Subcutaneous abdominal adipose tissue (tissue), 5 donors: ENCODE results near the gene PROSER3.
"Not testable (repeated sequence)": the region's sequence is repeated elsewhere in the genome, so short reads cannot be mapped to it uniquely, and the experiment has no call there.

Experiments used
- H3K27ac ChIP-seq: one replicate; pipeline ENCODE4 v1.7.0; 2013; ENCODE audit warnings: low read depth, mild to moderate bottlenecking, inconsistent platforms, low read length, moderate library complexity
- H3K27me3 ChIP-seq, 5 donors: one replicate each; pipeline ENCODE4 v1.7.0; 2013; ENCODE audit warnings: low read length in 5 of 5, inconsistent platforms in 1 of 5; ENCODE audit not compliant: control insufficient read depth in 5 of 5, insufficient read depth in 4 of 5
- H3K36me3 ChIP-seq, 5 donors: one replicate each; pipeline ENCODE4 v1.7.0; 2013; ENCODE audit warnings: low read length in 5 of 5; ENCODE audit not compliant: control insufficient read depth in 5 of 5, insufficient read depth in 5 of 5
- H3K4me1 ChIP-seq, 5 donors: one replicate each; pipeline ENCODE4 v1.7.0; 2013; ENCODE audit warnings: low read length in 5 of 5, mild to moderate bottlenecking in 3 of 5, moderate library complexity in 1 of 5; ENCODE audit not compliant: control insufficient read depth in 5 of 5, insufficient read depth in 5 of 5
- H3K4me3 ChIP-seq, 5 donors: one replicate each; pipeline ENCODE4 v1.7.0; 2013; ENCODE audit warnings: low read length in 5 of 5, low read depth in 1 of 5
- H3K9ac ChIP-seq, 5 donors: one replicate each; pipeline ENCODE4 v1.7.0; 2013; ENCODE audit warnings: low read length in 5 of 5, mild to moderate bottlenecking in 4 of 5, moderate library complexity in 3 of 5
- H3K9me3 ChIP-seq, 5 donors: one replicate each; pipeline ENCODE4 v1.7.0; 2013; ENCODE audit warnings: low read length in 5 of 5; ENCODE audit not compliant: control insufficient read depth in 5 of 5
- donor health status: healthy.
- donor health status: healthy.
- donor health status: healthy.
- donor health status: healthy.
- donor health status: healthy.

Gene PROSER3

DNA sequence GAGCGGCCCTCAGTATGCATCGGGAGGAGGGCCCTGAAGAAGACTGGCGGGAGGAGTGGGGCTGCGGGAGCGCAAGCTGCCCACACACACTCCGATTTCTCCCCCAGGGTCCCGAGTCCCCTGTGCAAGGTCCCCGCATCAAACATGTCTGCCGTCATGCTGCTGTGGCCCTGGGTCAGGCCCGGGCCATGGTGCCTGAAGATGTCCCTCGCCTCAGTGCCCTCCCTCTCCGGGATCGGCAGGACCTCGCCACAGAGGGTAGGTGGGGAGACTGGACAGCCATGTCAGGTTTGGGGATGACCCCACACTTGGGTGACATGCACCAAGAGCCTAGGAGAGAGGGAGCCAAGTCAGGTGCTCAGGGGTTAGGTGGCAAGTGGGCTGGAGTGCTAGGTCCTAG, 35.5 kb upstream of the PROSER3 start:
- H3K4me3 ChIP-seq, result no peak overlapping the region
- H3K27ac ChIP-seq, result no peak overlapping the region
- H3K9ac ChIP-seq, result no peak overlapping the region
- H3K4me1 ChIP-seq, result peaks cover 6 to 16% (median 14%) of the 10 kb centered on the region in 5 donors
- no peaks in the 10 kb centered on the region for H3K9me3 ChIP-seq
- no peaks in the 10 kb centered on the region for H3K27me3 ChIP-seq
- peaks cover 0 to 77% (median 68%) of the 10 kb centered on the region in 5 donors for H3K36me3 ChIP-seq

DNA sequence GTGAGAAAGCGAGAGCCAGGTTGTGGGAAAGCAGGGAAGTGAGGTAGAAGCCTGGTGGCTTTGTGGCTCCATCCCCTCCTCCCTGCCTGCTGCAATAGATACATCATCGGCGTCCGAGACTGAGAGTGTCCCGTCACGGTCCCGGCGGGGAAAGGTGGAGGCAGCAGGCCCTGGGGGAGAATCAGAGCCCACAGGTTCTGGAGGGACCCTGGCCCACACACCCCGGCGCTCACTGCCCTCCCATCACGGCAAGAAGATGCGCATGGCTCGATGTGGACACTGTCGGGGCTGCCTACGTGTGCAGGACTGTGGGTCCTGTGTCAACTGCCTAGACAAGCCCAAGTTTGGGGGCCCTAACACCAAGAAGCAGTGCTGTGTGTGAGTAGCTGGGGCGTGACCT, 35.1 kb upstream of the PROSER3 start:
- peaks cover 0 to 82% (median 72%) of the 10 kb centered on the region in 5 donors for H3K36me3 ChIP-seq
- no peak overlapping the region for H3K9ac ChIP-seq
- no peaks in the 10 kb centered on the region for H3K9me3 ChIP-seq
- H3K4me3 ChIP-seq, result no peak overlapping the region
- no peak overlapping the region for H3K27ac ChIP-seq
- peaks cover 6 to 16% (median 14%) of the 10 kb centered on the region in 5 donors for H3K4me1 ChIP-seq
- no peaks in the 10 kb centered on the region for H3K27me3 ChIP-seq

DNA sequence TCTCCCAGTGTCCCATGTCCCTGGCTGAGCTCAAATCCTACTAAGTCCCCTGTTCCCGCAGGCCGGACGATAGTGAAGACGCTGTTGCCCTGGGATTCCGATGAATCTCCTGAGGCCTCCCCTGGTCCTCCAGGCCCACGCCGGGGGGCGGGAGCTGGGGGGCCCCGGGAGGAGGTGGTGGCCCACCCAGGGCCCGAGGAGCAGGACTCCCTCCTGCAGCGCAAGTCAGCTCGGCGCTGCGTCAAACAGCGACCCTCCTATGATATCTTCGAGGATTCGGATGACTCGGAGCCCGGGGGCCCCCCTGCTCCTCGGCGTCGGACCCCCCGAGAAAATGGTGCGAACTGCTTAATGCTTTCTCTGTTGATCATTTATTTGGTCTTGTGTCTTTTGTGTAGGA, 34.3 kb upstream of the PROSER3 start:
- no peak overlapping the region for H3K9ac ChIP-seq

DNA sequence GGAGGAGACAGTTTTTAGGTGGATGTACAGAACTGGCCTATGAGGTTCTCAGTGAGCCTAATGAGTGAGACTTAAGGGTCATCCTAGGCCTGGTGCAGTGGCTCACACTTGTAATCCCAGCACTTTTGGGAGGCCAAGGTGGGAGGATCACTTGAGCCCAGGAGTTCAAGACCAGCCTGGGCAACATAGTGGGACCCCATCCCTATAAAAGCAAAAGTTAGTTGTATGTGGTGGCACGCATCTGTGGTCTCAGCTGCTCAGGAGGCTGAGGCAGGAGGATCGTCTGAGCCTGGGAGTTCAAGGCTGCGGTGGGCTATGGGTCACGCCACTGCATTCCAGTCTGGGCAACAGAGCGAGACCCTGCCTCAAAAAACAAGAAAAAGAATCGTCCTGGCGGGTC, 33.8 kb upstream of the PROSER3 start:
- H3K4me3 ChIP-seq, H3K27ac ChIP-seq, H3K9me3 ChIP-seq, H3K9ac ChIP-seq, H3K27me3 ChIP-seq, H3K4me1 ChIP-seq: not testable (repeated sequence)
- peaks cover 0 to 94% (median 84%) of the 10 kb centered on the region in 5 donors for H3K36me3 ChIP-seq

More for the DNA sequence above, 34.3 kb upstream of the PROSER3 start:
- peaks cover 0 to 89% (median 80%) of the 10 kb centered on the region in 5 donors for H3K36me3 ChIP-seq
- no peaks in the 10 kb centered on the region for H3K9me3 ChIP-seq
- no peaks in the 10 kb centered on the region for H3K27me3 ChIP-seq
- peaks cover 6 to 11% (median 10%) of the 10 kb centered on the region in 5 donors for H3K4me1 ChIP-seq
- no peak overlapping the region for H3K4me3 ChIP-seq
- no peak overlapping the region for H3K27ac ChIP-seq

GRCh38 chr19:35724560-35724959, 33.4 kb upstream of the PROSER3 start:
- H3K4me1 ChIP-seq, result peaks cover 0 to 3% (median 1%) of the 10 kb centered on the region in 5 donors
- H3K9ac ChIP-seq, result no peak overlapping the region
- H3K36me3 ChIP-seq, result peaks cover 0 to 97% (median 89%) of the 10 kb centered on the region in 5 donors
- H3K27me3 ChIP-seq, result no peaks in the 10 kb centered on the region
- H3K27ac ChIP-seq, result no peak overlapping the region
- no peak overlapping the region for H3K4me3 ChIP-seq
- H3K9me3 ChIP-seq, result no peaks in the 10 kb centered on the region

- no peaks in the 10 kb centered on the region for H3K27me3 ChIP-seq
- H3K9ac ChIP-seq, result no peak overlapping the region
- no peak overlapping the region for H3K4me3 ChIP-seq
- peaks cover 0 to 97% (median 92%) of the 10 kb centered on the region in 5 donors for H3K36me3 ChIP-seq
- H3K9me3 ChIP-seq, result no peaks in the 10 kb centered on the region
- H3K27ac ChIP-seq, result no peak overlapping the region
- no peaks in the 10 kb centered on the region for H3K4me1 ChIP-seq
Observed at GRCh38 chr19:35725216-35725861, 32.6 kb upstream of the PROSER3 start.

GRCh38 chr19:35727053-35727955, 30.7 kb upstream of the PROSER3 start:
- H3K9ac ChIP-seq, result no peak overlapping the region
- no peaks in the 10 kb centered on the region for H3K4me1 ChIP-seq
- peaks cover 0 to 100% (median 98%) of the 10 kb centered on the region in 5 donors for H3K36me3 ChIP-seq
- H3K27me3 ChIP-seq, result no peaks in the 10 kb centered on the region
- no peak overlapping the region for H3K27ac ChIP-seq
- no peaks in the 10 kb centered on the region for H3K9me3 ChIP-seq
- H3K4me3 ChIP-seq, result no peak overlapping the region

DNA sequence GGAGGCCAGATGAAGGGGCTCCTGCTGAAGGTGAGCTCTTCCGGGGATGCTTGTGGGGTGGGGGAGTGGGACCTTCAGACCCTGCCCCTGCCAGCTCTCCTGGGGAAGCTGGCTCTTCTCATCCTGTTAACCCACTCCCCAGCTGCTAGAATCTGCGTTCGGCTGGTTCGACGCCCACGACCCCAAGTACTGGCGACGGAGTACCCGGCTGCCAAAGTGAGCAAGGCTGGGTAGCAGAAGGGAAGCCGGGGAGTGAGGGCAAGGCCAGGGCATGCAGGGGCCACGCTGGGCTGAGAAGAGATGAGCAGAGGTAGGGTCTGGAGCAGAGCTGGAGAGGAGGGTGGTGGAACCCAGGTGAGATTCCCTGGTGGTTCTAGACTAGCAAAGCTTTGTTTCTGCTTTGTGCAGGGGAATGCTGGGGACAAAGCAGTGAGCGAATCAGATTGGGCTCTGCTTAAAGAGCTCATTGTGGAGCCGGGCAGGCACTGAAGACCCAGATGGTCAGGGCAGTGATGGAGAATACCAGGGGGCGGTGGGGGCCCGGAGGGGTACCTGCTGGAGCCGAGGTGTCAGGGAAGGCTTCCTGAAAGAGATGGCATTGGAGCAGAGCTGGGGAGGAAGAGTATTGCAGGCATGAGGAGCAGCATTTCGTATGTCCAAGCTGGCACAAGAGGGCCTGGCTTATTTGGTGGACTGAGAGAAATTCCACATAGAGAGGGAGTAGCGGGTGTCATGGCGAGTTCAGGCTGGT, 29.8 kb upstream of the PROSER3 start:
- Histone ChIP-seq H3K9me3 (no peaks in the 10 kb centered on the region), H3K9ac (no peak overlapping the region)

DNA sequence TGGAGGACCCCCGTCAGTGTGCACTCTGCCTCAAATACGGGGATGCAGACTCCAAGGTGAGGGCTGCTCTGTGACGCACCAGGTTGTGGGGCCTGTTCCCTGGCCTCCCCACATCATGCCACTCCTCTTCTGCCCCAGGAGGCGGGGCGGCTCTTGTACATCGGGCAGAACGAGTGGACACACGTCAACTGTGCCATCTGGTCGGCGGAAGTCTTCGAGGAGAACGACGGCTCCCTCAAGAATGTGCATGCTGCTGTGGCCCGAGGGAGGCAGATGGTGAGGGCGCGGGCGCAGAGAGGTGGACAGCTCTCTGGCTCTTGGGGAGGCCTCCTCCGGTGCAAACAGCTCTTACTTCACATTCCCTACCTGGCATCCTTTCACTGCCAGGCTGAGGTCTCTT, 29.0 kb upstream of the PROSER3 start:
- Histone ChIP-seq H3K4me3 (no peak overlapping the region), H3K9ac (no peak overlapping the region), H3K27me3 (no peaks in the 10 kb centered on the region), H3K9me3 (no peaks in the 10 kb centered on the region), H3K36me3 (peaks cover 0 to 98% (median 94%) of the 10 kb centered on the region in 5 donors), H3K27ac (no peak overlapping the region), H3K4me1 (no peaks in the 10 kb centered on the region)

More for the DNA sequence above, 29.8 kb upstream of the PROSER3 start:
- H3K36me3 ChIP-seq, result peaks cover 0 to 99% (median 96%) of the 10 kb centered on the region in 5 donors
- H3K4me3 ChIP-seq, result no peak overlapping the region
- no peaks in the 10 kb centered on the region for H3K27me3 ChIP-seq
- H3K27ac ChIP-seq, result no peak overlapping the region
- H3K4me1 ChIP-seq, result no peaks in the 10 kb centered on the region
